NCI-H1436 treated with DMSO at 0.1 percent for 48 hours (cell line): Measurements from ENCODE around the gene SLC35E1.
"Not testable (repeated sequence)": the region's sequence is repeated elsewhere in the genome, so short reads cannot be mapped to it uniquely, and the experiment has no call there.

Experiments used
- DNase-seq: peaks from one replicate; lab custom pipeline; 2025; lab: John Stamatoyannopoulos, UW

SLC35E1 gene

GRCh38 chr19:16581145-16581970 is 9.1 kb upstream of the SLC35E1 start:
- DNase-seq: no peak

GRCh38 chr19:16579381-16579780 is 7.2 kb upstream of the SLC35E1 start:
- DNase-seq: no peak

- no peak for DNase-seq
Measured at GRCh38 chr19:16577531-16577985, 5.3 kb upstream of the SLC35E1 start.

- no peak for DNase-seq
Measured at GRCh38 chr19:16576690-16577530, 4.7 kb upstream of the SLC35E1 start.

GRCh38 chr19:16575861-16576689 is 3.9 kb upstream of the SLC35E1 start:
- no peak for DNase-seq

- no peak for DNase-seq
Measured at GRCh38 chr19:16575282-16575681, 3.1 kb upstream of the SLC35E1 start.

GRCh38 chr19:16573925-16574324 is 1.7 kb upstream of the SLC35E1 start:
- no peak for DNase-seq

GRCh38 chr19:16573296-16573695 is 1.1 kb upstream of the SLC35E1 start:
- DNase-seq: no peak

GRCh38 chr19:16571822-16572331 is 338 bp downstream of the SLC35E1 start:
- DNase-seq: no peak

- DNase-seq: no peak
Measured at GRCh38 chr19:16571283-16571682, 932 bp downstream of the SLC35E1 start.

GRCh38 chr19:16569609-16570320 is 2.5 kb downstream of the SLC35E1 start:
- no peak for DNase-seq

- no peak for DNase-seq
Measured at GRCh38 chr19:16566702-16567101, 5.5 kb downstream of the SLC35E1 start.

GRCh38 chr19:16566161-16566560 is 6.1 kb downstream of the SLC35E1 start:
- no peak for DNase-seq

- DNase-seq: no peak
Measured at GRCh38 chr19:16564842-16565241, 7.4 kb downstream of the SLC35E1 start.

GRCh38 chr19:16562608-16563025 is 9.6 kb downstream of the SLC35E1 start:
- DNase-seq: no peak

GRCh38 chr19:16561382-16561781 is 10.8 kb downstream of the SLC35E1 start:
- DNase-seq: no peak

- no peak for DNase-seq
Measured at GRCh38 chr19:16559780-16560276, 12.4 kb downstream of the SLC35E1 start.

GRCh38 chr19:16554776-16555175 is 17.4 kb downstream of the SLC35E1 start:
- DNase-seq: no peak

- DNase-seq: not testable (repeated sequence)
Measured at GRCh38 chr19:16551902-16552301, 20.3 kb downstream of the SLC35E1 start.

GRCh38 chr19:16548956-16549355 is 23.3 kb downstream of the SLC35E1 start:
- DNase-seq: no peak
